ENCODE measurements around the gene EFCAB8.

EFCAB8 gene, protein sequence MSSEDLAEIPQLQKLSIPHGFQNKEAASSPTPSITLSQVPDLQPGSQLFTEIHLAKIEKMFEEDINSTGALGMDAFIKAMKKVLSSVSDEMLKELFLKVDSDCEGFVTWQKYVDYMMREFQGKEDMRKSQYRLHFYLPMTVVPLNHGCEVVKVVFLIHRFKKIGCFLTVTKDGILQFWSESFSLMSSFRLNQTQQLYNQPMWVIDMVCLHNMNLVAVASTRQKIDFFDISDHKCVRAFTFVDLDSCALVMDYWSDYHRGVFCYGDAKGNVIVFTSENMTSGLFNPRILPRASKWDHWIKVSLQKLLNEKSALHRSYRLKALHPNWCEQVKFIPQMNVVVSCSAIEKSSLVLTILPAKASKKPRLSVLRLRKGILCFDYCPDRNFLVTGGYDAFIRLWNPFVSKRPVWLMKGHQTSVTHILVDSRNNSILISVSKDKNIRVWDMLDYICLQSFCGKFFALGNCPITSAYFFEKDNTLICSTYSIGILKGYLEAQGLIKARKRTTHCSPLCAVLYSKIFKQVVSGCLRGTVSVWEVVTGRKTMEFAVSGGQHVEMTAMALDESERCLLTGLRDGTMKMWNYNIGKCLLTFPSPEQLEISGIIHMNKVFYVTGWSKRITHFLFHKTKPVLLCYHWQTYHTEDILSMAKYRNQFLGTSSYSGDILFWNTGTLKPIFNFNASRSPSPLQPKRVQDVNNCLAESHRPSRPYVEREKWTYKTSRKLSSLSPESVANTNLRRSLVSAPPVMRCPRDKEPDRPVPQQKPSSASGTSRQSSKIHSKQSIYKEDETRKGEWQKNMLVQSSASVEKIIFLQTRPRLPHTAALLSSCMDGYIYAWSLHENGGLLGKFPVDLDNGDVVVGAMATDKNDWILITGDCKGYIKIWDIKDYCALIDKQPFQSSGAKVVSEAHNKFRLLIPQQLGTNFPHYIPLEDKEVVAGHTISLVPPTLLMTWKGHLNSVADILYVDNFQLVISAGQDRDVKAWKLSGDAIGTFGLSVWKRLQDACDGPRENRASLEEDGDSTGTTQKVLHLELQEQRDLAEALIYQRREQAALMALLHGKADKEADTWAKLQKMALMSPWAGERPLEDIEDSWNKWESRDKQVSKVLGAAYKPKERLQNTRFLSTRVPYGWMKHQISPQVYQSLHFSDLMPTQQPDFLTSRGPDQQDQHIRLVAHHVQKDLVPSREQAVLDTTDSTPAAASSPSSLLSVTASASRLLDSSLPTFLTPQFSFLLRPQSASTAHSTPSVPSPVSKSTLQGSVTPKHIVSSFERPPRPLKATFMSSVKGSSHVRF
- total RNA-seq: 1.2 to 3.0 (median 1.8) reads per million in 4 donors

DNA sequence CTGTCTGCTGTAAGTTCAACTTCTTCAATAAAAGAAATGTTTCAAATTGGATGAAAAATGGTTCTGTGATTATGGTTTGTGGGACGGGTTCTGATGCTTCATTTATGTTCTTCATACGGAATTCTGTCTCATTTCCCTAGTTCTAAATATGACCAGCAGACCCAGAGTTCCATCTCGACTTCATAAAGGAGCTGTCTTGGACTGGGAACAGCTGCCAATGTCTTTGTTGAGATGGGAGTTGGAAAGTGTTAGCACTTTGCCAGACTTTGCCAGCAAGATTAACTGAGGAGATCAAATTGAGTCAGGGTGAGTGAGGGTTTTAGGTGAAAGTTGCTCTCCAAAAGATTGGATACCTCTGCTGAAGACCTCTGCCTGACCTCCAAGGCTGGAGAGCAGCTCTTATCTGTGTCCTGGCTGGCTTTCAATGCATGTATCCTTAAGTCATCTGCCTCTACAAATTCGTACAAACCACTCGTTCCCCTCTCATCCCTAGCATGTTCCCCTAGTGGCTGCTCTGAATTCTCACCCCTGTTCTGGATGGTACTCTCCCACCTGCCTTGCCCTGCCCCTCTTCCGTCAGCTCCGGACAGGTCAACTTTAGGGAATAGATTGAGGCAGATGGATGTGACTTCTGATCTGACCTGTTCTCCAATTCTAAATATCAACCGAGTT, at the start of gene EFCAB8:
Gene EFCAB8, plus strand, starts transcription at position 223 of the 672 bp plus-strand sequence. CDS start 4,870 bp downstream, outside the sequence.
- DNase-seq: no peak

DNA sequence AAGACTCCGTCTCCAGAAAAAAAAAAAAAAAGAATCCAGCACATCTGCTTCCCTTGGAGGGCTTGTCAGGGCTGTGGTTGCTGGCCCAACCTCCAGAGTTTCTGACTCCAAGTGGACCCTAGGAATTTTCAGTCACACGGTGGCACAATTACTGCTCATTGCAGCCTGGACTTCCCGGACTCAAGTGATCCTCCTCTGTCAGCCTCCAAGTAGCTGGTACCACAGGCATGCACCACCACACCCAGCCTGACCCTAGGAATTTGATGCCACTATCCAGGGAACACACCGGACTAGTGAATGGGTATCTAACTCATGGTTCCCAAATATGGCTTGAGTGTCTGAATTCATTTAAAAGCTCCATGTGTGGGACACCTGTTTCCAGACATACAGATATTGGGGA, 48.8 kb upstream of the EFCAB8 start:
- DNase-seq: no peak

DNA sequence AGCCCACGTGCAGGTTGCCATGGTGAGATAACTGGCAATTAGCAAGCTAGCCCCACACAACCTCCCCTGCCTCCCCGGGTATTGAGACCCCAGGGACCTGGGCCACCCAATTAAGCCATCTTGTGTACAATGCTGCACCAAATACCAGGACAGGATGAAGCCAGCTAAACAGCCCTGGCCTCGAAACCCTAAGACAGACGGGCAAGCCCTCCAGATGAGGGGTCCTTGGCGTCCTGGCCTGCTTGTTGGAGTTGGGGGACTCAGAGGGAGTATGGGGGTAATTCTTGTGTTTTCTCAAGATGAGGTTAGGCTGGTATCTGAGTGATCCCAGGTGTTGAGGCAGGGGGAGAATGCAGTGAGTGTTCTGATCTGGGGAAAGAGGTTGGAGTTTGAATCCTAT, 47.8 kb upstream of the EFCAB8 start:
- DNase-seq: no peak

DNA sequence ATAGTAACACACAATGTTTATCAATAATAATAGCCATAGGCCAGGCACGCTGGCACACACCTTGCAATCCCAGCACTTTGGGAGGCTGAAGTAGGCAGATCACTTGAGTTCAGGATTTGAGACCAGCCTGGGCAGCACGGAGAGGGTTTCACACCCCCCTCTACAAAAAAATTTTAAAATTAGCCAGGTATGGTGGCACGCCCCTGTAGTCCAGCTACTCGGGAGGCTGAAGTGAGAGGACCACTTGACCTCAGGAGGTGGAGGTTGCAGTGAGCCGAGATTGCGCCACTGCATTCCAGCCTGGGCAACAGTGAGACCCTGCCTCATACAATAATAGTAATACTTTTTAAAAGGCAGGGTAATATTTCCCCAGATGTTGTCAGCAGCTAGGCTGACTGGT, 46.8 kb upstream of the EFCAB8 start:
- no peak for DNase-seq

DNA sequence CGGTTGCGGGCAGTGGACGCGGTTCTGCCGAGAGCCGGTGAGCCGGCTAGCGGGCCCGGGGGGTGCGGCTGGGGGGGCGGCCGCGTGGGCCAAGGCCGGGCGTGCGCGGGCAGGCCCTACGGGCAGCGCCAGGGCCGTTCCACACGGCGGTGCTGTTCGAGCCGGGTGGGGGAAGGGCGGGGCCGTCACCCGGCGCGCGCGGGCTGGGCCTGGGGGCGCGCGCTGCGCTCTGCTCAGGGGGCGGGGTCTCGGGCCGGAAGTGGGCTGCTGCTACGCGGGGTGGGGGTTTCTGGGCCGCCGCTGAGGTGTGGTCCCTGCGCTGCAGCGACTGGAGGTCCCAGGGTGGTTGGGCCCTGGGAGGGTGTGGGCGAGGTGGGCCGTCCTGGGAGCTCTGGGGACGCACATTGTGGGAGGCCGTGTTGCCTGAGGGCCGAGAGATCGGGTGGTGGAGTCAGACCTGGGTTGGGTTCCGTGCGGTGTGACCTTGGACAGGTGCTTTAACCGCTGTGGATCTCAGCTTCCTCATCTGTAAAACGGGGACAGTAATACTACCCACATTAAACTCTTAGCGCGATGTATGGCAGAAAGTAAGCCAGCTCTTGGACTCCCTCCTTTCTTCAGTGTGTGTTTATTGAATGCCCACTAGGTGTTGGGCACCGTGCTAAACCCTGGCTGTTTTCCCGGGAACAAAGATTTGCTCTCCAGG, 38.6 kb upstream of the EFCAB8 start:
- peak; percentile 58 to 89 (median 73) for DNase-seq

DNA sequence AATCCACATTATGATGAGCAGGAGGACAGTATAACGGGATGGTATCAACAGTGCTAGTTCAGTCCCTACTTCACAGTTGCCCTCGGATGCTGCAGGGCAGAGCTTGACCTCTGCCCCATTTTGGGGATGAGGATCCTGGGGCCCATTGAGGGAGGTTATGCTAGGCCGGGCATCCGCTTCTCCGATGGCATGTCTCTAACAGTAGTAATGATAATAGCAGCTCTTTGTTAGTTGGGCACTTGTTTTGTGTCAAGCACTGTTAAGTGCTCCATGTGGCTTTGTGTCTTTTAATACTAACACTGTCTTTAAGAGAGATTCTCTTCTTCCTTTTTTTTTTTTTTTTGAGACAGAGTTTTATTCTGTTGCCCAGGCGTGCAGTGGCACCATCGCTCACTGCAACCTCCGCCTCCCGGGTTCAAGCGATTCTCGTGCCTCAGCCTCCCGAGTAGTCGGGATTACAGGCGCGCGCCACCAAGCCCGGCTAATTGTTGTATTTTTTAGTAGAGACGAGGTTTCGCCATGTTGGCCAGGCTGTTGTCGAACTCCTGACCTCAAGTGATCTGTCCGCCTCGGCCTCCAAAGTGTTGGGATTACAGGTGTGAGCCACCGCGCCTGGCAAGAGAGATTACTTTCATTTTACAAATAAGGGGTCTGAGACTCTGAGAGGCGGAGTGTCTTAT, 37.9 kb upstream of the EFCAB8 start:
- DNase-seq: peak in 1 of 5 donors; percentile 14

DNA sequence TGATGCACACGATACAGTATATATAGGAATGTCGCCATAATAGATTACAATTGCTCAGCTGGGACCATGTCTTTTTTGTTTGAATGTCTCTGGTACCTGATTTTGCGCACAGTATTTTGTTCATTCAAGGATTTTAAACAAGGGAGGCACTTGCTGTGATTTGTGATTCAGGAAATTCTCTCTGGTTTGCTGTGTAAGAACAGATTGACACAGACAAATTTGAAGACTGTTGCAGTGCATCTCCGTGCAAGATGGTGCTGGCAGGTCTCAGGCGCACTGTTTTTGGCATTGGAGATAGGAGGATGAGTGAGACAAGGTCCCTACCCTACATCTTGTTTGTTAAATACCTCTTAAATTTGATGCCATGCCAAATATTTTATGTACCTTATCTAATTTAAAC, 36.5 kb upstream of the EFCAB8 start:
- DNase-seq: no peak

DNA sequence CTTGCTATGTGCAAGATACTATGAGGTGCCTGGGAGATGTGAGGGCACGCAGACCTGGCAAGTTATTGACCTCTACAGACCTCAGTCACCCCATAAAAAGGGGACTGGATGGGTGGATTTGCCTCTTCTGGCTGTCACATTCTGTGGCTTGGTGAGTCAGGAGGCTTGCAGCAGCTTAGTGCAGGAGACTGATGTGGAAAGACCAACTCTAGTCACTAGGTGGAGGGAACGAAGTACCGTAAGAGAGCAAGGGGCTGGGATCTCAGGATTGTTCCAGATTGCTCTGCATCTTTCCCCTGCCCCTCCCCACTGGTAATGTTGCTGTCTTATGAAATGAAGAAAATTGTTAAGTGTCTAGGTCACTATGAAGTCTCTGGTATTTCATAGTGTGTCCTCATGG, 35.6 kb upstream of the EFCAB8 start:
- no peak for DNase-seq

DNA sequence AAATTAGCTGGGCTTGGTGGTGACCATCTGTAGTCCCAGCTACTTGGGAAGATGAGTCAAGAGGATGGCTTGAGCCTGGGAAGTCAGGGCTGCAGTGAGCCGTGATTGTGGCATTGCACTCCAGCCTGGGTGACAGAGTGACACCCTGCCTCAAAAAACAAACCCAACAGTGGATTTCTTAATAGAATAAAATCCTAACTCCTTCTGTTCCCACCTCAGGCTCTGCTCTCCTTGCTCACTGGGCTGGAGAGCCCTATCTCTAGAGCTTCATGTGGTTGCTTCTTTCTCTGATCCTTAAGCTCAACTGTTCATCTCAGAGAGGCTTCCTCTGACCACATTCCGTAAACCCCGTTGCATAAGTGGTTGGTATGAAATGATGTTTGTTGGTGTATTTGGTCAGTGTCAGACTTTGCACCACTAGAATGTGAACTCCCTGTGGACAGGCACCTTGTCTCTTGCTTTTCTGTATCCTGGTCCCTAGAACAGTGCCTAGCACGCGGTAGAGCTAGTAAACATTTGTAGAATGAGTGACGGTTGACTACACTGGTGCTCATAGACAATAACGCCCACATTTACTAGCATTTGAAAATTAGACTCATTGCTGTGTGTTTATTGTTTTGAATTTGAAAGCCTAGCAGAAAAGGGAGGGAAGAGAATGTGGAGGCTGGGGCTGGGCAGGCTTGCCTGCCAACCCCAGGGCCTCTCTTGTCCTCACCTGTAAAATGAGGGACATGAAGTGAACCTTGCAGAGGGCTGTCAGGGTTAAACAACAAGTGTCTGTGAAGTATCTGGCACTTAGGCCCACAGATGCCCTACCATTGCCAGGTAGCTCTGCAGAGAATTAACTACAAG, 34.8 kb upstream of the EFCAB8 start:
- DNase-seq: no peak

DNA sequence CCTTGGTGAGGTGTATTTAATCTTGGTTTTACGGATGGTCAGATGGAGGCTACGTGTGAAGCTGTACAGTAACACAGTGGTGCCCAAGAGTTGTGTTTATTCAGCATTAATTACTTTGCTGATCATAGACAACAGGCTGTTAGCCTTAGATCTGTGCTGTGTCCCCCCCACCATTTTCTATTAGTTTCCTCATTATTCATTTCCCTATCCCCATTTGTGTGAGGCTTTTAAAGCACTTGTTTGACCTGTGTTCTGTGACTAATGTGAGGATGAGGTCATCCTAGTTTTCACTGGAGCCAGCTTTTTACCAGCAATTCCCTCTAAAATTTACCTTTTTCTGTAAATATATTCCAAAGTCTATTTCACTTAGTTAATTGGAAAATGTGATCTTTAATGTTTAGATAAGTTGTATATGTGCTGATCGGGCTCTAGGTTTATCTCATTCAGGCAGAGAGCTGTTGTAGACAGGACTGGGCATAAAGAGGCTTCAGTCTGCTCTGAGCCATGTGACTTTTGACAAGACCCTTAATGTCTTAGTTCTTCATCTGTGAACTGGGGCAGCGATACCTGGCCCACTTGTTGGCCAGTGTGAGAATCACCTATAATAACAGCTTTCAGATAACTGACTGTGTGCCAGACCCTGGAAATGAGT, 30.6 kb upstream of the EFCAB8 start:
- DNase-seq: no peak

DNA sequence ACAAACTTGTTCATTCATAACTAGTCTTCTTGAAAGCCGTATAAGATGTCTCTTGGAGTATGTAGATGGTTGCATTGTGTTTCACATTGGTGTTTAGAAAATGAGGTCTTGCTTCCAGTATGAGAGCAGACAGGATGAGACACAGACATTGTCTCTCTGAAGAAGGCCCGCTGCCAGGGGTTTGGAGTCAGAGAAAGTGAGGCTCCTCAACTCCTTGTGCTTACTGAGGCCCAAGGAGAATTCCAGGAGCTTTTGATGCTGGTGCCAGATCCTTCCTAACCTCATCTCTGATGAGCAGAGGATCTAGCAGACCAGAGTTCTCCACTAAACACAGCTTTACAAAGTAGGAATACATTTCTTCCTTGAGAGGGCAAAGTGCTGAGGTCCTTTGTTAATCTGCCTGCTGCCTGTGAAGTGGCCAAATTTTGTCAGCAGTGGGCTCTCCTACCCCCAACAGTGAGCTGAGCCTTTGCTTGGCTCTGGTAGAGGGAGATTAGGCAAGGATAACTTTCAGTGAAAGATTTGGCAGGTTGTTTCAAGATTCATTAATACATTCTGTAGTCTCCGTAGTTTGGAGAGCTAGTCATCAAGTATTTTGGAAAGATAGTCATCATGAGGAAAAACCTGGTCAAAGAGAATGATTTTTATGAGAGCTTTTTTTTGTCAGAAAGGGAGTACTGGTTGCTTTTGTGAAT, 29.3 kb upstream of the EFCAB8 start:
- DNase-seq: no peak

DNA sequence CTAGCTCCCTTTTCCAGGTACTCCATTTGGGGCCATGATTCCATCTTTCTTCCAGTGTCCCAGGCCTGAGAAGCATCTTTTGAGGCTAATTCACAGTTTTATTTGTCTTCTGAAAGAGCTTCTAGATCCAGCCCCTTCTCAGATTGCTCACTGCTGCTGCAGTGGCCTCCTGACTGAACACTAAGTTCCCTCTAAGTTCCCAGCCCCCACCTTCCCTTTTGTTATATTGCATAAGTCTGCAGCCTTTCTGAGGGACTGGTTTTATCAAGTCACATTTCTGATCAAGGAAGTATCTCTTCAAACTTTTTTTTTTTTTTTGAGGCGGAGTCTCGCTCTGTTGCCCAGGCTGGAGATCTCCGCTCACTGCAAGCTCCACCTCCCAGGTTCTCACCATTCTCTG, 28.3 kb upstream of the EFCAB8 start:
- DNase-seq: no peak

DNA sequence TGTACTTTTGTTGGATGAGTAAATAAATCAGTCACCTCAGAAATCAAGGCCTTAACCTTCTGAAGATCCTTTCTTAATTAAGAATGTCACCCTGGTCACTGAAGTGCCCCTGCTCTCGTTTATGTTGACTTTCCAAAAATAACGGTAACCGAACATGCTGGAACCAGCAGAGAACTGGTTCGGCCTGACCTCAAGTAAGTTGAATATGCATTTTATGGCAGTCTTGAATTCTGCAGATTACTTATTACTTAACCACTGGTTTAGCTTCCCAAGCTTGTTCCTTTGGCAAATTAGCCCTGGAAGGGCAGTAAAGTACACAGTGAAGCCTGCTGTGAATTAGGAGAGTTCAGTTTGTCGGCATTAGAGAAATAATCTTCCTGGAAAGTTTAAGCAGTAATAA, 26.7 kb upstream of the EFCAB8 start:
- DNase-seq: no peak

DNA sequence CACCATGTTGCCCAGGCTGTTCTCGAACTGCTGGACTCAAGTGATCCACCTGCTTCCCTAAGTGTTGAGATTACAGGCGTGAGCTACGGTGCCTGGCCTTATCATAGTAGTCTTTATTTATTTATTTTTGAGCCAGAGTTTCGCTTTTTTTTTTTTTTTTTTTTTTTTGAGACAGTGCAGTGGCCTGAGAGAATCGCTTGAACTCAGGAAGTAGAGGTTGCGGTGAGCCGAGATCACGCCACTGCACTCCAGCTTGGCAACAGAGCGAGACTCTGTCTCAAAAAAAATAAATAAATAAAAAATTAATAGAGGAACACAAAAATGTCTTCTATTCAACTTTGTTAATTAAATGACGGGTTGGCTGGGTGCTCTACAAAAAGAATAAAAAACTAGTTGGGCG, 26.1 kb upstream of the EFCAB8 start:
- DNase-seq: peak in 1 of 5 donors; percentile 33

DNA sequence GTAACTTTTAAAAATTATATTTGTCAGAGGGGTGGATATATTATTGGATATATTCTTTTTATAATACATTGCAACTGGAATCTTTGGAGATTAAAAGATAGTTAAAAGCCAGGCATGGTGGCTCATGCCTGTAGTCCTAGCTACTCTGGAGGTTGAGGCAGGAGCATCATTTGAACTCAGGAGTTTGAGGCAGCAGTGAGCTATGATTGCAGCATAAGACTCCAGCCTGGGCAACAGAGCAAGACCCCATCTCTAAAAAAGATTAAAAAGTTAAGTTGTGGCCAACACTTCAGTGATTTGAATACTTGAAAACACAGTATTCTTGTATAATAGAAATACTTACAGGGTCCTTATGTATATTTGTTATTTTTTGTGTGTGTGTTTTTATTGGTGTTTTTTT, 23.8 kb upstream of the EFCAB8 start:
- no peak for DNase-seq

DNA sequence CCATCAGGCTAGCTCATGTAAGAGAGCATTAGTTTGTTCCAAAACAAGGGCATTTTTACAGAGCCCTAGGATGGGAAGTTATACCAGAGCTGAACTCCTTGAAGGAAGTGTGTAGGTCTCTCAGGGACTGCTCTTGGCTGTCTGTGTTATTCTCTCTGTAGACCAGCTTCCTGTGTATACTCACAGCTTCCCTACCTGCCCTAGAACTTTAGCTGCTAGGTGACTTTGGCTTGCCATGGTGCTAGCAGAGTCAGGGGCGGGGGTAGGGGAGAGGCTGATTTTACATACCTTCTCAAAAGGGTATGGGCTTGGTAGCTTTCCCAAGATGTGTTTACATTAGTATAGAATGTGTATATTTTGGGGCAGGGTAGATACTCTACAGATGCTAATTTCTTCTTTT, 21.6 kb upstream of the EFCAB8 start:
- no peak for DNase-seq

DNA sequence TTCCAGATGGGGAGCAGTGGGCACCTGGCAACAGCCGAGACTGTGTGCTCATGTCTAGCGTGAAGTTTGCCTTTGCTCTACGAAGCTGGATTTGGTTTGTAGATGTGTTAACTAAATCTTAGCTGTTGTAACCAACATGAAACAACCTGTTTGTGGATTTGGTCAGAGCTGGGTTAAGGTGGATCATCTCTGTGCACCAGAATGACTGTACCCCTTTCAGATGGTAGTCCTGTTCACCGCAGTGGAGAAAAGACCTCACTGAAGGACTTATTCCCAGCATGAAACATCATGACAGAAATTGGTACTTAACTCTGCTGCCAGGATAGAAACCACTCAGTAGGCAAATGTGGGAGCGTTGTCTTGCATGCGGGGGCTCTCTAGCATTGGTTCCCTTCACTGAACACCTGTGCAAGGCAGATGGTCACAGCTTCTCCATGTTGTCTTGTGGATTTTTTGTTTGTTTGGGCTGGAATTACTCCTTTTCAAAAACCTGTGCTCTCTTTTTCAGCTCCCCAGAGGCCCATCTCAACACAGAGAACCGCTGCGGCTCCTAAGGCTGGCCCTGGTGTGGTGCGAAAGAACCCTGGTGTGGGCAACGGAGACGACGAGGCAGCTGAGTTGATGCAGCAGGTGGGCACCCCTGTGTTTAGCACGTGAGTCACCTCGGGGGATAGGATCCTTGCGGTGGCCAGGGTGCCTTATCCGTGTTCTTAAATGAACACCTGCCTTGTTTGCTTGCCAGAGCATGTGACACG, 19.3 kb upstream of the EFCAB8 start:
- peak in 1 of 5 donors; percentile 28 for DNase-seq

DNA sequence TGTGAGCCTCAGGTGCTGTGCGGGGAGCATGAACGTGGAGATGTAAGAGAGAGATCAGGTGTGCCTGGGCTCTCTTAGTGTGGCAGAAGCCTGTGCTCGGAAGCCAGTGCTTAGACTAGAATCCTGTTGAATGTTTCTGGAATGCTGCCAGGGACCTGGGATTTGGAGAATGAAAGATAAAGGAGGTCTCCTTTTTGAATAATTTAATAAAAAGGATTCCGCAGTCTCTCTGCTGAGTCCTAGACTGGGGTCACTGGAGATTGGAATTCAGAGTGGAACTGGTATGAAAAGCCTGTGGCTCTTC, 18.8 kb upstream of the EFCAB8 start:
- DNase-seq: no peak

All from T-helper 1 cell (primary cell).